Activated CD4-positive, alpha-beta T cell treated with anti-CD3 and anti-CD28 coated beads for 24 hours (primary cell): ENCODE data around the gene KIT.

ENCODE experiments used
- DNase-seq, 2 donors: peaks; one replicate each; pipeline ENCODE4 v3.0.0-alpha.2; 2020; ENCODE audit warnings: low read depth in 2 of 2

Gene KIT

GRCh38 chr4:54700986-54701385 lies 43.2 kb downstream of the KIT start:
- DNase-seq, result no peak

DNA sequence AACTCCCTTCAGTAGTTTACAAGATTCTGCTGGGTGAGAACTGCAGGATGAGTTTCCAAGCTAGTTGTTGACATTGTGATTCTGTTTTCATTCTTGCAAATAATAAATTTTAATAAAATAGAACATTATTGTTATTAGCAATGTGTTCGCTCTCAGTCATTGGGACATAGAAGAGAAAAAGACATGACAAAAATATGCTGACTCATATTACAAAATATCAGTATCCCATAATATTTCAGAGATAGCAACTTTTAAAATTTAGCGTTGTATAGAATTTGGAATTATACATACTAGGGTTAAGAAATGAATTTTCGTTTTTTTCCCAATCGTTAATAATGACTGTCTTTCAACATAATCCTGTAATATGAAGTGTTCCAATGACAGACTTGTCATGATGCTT lies 45.4 kb downstream of the KIT start:
- no peak for DNase-seq

DNA sequence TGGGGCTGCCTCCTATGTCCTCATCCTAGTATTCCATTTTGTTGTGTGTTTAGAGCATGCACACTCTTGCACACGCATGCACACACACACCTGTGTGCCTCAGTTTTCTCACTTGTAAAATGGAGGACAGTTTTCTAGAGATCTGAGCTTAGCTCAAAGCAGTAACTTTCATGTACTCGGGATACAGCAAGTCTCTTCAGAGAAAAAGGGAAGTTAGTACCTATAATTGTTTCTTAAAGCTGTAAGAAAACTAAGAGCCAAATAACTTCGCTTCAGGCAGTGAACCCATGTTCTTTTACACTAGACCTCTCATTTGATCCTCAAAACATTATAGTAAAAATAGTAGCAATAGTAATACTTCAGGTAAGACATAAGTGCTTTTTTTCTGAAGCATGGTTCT lies 49.6 kb downstream of the KIT start:
- no peak for DNase-seq

GRCh38 chr4:54708339-54709279 lies 50.9 kb downstream of the KIT start:
- DNase-seq, result no peak

DNA sequence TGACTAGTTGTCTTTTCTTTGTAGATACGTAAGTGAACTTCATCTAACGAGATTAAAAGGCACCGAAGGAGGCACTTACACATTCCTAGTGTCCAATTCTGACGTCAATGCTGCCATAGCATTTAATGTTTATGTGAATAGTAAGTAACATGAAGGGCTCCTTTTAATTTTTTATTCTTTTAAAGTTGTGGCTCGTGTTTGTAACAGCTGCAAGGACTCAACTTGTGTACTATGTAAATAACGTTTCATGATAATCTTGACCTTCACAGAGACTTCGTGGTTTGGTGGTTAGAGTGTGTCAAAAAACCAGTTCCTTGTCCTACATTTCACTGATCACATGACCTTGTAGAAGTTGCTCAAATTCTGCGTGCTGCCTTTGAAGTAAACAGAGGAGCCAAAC lies 51.6 kb downstream of the KIT start:
- DNase-seq, result no peak

- no peak for DNase-seq
These were observed 54.4 kb downstream of the KIT start for GRCh38 chr4:54712206-54712605.

- no peak for DNase-seq
These were observed 56.9 kb downstream of the KIT start for GRCh38 chr4:54714631-54715030.

DNA sequence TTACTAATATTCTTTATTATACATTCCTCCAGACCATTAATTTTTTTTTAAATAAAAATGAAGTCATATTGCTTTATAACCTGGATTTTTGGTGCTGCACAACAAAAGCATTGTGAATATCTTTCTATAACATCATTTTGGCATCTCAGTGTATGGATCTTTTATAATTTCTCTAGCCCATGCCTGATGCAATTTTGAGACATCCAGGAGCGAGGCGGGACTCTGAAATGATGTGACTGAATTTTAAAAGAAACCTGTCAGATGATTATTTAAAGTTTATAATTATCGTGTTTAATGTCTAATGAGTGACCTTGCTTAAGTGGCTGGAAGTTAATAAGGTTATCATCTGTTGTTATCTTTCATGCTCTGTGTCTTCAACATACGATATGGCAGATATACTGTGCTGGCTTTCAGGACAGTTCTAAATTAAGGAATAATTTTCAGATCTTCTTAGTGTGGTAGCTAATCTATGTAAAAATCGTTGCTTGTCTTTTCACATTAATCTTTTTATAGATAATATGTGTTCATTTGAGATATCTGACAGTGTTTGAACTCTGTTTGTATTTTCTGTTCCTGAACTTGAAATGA lies 58.8 kb downstream of the KIT start:
- DNase-seq, result no peak

DNA sequence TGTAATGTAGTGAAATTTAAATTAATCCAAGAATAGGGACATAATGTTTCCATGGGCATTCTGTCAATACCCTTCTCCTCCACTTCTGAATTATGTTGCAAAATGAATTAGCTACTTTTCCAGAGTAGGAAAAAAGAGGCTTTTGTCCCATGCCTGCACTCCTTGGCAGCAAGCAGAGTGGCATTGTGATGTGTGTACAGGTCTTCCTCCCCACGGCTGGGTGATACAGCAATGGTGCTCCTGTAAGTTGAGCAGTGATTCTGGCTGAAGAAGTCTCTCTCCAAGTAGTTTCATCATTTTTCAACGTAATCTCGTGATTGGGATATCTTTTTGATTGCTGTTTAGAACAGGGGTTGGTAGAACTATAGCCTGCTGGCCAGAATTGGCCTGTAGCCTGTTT lies 59.9 kb downstream of the KIT start:
- DNase-seq, result no peak

- DNase-seq, result no peak
These were observed 61.6 kb downstream of the KIT start for GRCh38 chr4:54719378-54719777.

- no peak for DNase-seq
These were observed 65.5 kb downstream of the KIT start for GRCh38 chr4:54723220-54723619.

GRCh38 chr4:54723820-54724219 lies 66.1 kb downstream of the KIT start:
- no peak for DNase-seq

GRCh38 chr4:54726907-54727306 lies 69.2 kb downstream of the KIT start:
- no peak for DNase-seq

GRCh38 chr4:54727346-54727745 lies 69.6 kb downstream of the KIT start:
- no peak for DNase-seq

DNA sequence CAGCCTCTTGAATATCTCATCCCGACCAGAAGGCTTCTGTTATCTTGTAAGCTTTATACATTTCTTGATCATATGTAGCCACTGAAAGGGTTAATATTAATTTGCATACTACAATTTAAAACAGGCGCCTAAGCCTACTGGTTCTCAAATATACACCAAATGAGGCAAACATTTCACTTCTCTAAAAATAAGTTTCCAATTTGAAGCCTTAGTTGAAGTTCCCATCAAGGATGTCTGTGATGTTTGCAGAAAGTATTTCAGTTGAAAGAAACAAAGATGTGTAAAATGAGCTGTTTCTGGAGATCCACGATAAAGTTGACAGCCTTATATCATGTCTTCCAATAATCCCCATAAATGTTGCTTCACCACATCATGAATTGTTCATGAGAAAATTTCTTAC lies 70.6 kb downstream of the KIT start:
- no peak for DNase-seq

- no peak for DNase-seq
These were observed 71.5 kb downstream of the KIT start for GRCh38 chr4:54729256-54729655.

DNA sequence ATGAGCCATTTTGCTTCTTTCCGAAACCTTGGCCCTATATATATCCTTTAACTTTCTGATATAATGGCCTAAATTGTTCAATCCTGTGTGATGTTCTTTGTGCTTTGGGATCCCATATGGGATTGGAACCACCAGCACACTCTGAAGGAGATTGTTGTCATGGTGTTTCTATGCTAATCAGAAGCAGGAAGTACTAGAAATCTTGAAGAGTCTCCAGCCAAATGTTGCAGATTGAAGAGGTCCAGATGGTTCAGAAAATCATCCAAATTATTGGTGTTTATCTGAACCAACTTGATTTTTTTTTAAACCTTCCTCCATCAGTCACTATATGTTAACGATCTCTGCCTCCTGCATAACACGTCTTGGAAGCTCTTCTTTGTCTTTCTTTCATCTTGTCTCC lies 72.8 kb downstream of the KIT start:
- no peak for DNase-seq

GRCh38 chr4:54731552-54731951 lies 73.8 kb downstream of the KIT start:
- no peak for DNase-seq

DNA sequence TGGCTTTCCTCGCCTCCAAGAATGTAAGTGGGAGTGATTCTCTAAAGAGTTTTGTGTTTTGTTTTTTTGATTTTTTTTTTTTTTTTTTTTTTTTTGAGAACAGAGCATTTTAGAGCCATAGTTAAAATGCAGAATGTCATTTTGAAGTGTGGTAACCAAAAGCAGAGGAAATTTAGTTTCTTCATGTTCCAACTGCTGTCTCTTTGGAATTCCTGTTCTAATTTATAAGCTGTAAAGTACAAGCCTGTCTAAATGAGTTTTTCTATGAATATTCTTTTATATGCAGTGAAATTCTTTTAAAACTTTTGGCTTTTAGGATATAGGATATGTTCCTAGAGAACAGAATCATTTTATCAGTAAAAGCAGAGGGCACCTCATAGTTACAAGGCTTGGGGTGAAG lies 74.2 kb downstream of the KIT start:
- DNase-seq, result no peak

DNA sequence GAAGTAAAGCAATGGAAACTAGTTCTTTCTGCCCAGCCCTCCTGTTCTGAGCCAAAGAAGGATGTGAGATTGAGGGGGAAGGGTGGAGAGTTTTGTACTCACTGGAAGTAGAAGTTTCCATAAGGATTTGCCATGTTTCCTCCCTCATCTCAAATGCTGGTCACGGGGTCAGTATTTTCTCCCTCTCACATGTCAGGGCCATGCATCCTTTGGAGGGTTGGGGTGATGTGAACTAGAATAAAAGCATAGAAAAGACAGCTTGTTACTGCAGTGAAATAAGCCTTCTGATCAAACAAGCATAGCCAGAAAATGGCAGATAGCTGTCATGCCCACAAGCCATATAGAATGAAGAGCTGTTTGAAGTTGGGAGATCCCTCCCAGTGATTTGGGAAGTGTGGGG lies 79.7 kb downstream of the KIT start:
- DNase-seq, result no peak

- no peak for DNase-seq
These were observed 83.4 kb downstream of the KIT start for GRCh38 chr4:54741202-54741601.

DNA sequence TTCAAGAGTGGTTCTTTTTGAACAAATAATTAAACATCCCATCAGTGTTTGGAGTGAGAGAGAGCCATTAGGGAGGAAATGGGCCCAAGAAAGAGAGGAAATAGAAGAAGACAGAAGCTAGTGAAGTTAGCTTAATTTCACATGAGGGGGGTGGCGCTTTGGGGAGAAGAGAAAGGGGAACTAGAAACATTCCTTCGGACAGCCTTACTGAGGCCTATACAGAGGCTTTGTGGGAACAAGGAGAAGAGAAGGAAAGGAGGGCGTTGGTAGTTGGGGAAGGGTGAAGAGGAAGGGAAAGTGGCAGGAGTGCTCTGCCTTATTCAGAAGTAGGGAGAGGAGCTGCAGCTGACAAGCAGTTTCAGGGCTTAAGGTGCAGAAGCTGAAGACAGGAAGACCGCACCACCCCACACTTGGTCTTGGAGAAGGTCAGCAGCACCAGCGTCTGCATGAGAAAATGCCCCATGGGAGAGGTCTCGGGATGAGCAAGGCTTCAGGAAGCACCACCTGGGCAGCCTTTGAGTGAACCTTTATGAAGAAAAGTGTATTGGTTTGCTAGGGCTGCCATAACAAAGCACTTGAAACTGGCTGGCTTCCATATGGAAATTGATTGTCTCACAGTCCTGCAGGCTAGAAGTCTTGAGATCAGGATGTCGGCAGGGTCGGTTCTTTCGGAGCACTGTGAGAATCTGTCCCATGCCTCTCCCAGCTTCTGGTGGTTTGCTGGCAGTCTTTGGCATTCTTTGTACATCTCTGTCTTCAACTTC lies 85.1 kb downstream of the KIT start:
- no peak for DNase-seq

- no peak for DNase-seq
These were observed 85.8 kb downstream of the KIT start for GRCh38 chr4:54743562-54743961.
